Panc1 (cell line): ENCODE measurements around the gene TRIM61.

Experiments used
- CTCF ChIP-seq: fragments of 450-650 bp; IDR thresholded peaks from 2 replicates; pipeline ENCODE4 v1.5.1; 2017; ENCODE audit warnings: mild to moderate bottlenecking
- POLR2AphosphoS5 ChIP-seq: IDR thresholded peaks from 2 replicates; pipeline ENCODE4 v1.6.1; 2012; ENCODE audit warnings: mild to moderate bottlenecking, low read depth, low read length, moderate library complexity
- REST ChIP-seq, 2 experiments: IDR thresholded peaks; 2 replicates each; pipeline ENCODE4 v1.6.1; 2011 to 2012; ENCODE audit warnings: low read depth in 2 of 2, control low read depth in 1 of 2, low read length in 1 of 2, mild to moderate bottlenecking in 1 of 2, moderate library complexity in 1 of 2; ENCODE audit not compliant: insufficient read depth in 1 of 2
- SIN3A ChIP-seq: IDR thresholded peaks from 2 replicates; pipeline ENCODE4 v1.6.1; 2012; ENCODE audit warnings: low read depth, mild to moderate bottlenecking, low read length, moderate library complexity, borderline replicate concordance; ENCODE audit not compliant: insufficient read depth
- TCF7L2 ChIP-seq: IDR thresholded peaks from 2 replicates; pipeline ENCODE4 v1.6.1; 2011; ENCODE audit warnings: mild to moderate bottlenecking, low read depth, low read length, inconsistent platforms

DNA sequence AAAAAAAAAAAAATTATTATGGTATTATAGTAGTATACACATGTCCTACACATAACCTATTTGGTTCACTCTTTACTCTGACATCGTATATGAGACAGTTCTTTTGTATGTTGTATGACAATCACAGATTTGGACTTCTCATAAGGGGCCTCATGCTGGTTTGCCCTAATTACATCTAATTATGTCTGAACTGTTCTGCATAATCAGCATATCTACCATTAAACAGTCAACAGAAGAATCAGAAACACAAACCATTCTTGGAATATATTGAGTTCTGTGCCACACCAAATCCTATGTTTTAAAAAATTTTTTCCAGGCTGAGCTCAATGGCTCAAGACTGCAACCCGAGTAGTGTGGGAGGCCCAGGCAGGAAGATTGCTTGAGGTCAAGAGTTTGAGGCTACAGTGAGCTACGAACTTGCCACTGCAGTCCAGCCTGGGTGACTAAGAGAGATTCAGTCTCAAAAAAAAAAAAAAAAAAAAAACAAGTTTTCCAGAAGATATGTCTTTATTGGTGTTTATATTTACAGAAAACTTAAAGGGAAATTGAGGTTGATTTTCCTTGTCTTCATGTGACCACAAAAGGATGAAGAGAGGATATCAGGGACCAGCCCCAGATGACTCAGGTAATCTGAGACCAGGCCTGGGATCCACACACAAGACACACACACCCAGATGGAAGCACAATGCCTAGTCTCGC is 22.2 kb downstream of the TRIM61 start:
- TF ChIP-seq POLR2AphosphoS5 (no peak), CTCF (no peak), SIN3A (no peak), REST (IDR thresholded peaks at IDR 0.05; ENCODE audit: insufficient read depth in 1 of 2, low read depth in 2 of 2, low read length in 1 of 2) (no peak), TCF7L2 (no peak)
